T-helper 1 cell treated with Interleukin-12 subunit alpha and Interleukin-12 subunit beta and Interleukin-4 antibody, amounts not matched to agents 30 μg/mL and 1 μg/mL, for 36 hours (primary cell): ENCODE measurements around the gene DKK3.

ENCODE experiments used
- H3K27ac Mint-ChIP-seq: one replicate; pipeline ENCODE4 v1.8.0; 2021; ENCODE audit warnings: mild to moderate bottlenecking, mixed read lengths
- H3K27me3 Mint-ChIP-seq: one replicate; pipeline ENCODE4 v1.8.0; 2021; ENCODE audit warnings: low read depth, mixed read lengths
- H3K36me3 Mint-ChIP-seq: one replicate; pipeline ENCODE4 v1.8.0; 2021; ENCODE audit warnings: low read depth, mixed read lengths
- H3K4me1 Mint-ChIP-seq: one replicate; pipeline ENCODE4 v1.8.0; 2021; ENCODE audit warnings: low read depth, mixed read lengths
- H3K4me3 Mint-ChIP-seq: one replicate; pipeline ENCODE4 v1.8.0; 2021; ENCODE audit warnings: mild to moderate bottlenecking, moderate library complexity, mixed read lengths
- H3K9me3 Mint-ChIP-seq: one replicate; pipeline ENCODE4 v1.8.0; 2021; ENCODE audit warnings: mixed read lengths

Gene DKK3

GRCh38 chr11:11949482-11949881, 58.9 kb downstream of the DKK3 start:
- Mint-ChIP-seq H3K27me3 (no peaks in the 10 kb centered on the region), H3K4me3 (no peak overlapping the region), H3K9me3 (no peaks in the 10 kb centered on the region), H3K36me3 (peaks cover 33% of the 10 kb centered on the region), H3K27ac (no peak overlapping the region), H3K4me1 (no peaks in the 10 kb centered on the region)

- Mint-ChIP-seq H3K4me1 (no peaks in the 10 kb centered on the region), H3K27ac (no peak overlapping the region), H3K9me3 (no peaks in the 10 kb centered on the region), H3K36me3 (peaks cover 30% of the 10 kb centered on the region), H3K27me3 (no peaks in the 10 kb centered on the region), H3K4me3 (no peak overlapping the region)
Measured at GRCh38 chr11:11948242-11948947, 60.0 kb downstream of the DKK3 start.

GRCh38 chr11:11947825-11948224, 60.6 kb downstream of the DKK3 start:
- no peak overlapping the region for H3K27ac Mint-ChIP-seq
- H3K4me3 Mint-ChIP-seq = no peak overlapping the region
- H3K36me3 Mint-ChIP-seq = peaks cover 27% of the 10 kb centered on the region
- no peaks in the 10 kb centered on the region for H3K9me3 Mint-ChIP-seq
- no peaks in the 10 kb centered on the region for H3K27me3 Mint-ChIP-seq
- no peaks in the 10 kb centered on the region for H3K4me1 Mint-ChIP-seq

- no peak overlapping the region for H3K4me3 Mint-ChIP-seq
- H3K9me3 Mint-ChIP-seq = no peaks in the 10 kb centered on the region
- peaks cover 28% of the 10 kb centered on the region for H3K36me3 Mint-ChIP-seq
- H3K27ac Mint-ChIP-seq = no peak overlapping the region
- H3K4me1 Mint-ChIP-seq = no peaks in the 10 kb centered on the region
- no peaks in the 10 kb centered on the region for H3K27me3 Mint-ChIP-seq
Measured at GRCh38 chr11:11946878-11947277, 61.5 kb downstream of the DKK3 start.

GRCh38 chr11:11946180-11946579, 62.2 kb downstream of the DKK3 start:
- Mint-ChIP-seq H3K27ac (no peak overlapping the region), H3K4me3 (no peak overlapping the region), H3K27me3 (no peaks in the 10 kb centered on the region), H3K4me1 (no peaks in the 10 kb centered on the region), H3K36me3 (peaks cover 24% of the 10 kb centered on the region), H3K9me3 (no peaks in the 10 kb centered on the region)

GRCh38 chr11:11944444-11944843, 64.0 kb downstream of the DKK3 start:
- no peak overlapping the region for H3K27ac Mint-ChIP-seq

GRCh38 chr11:11942668-11943067, 65.8 kb downstream of the DKK3 start:
- Mint-ChIP-seq H3K27me3 (no peaks in the 10 kb centered on the region), H3K9me3 (no peaks in the 10 kb centered on the region), H3K4me1 (no peaks in the 10 kb centered on the region), H3K27ac (no peak overlapping the region), H3K4me3 (no peak overlapping the region), H3K36me3 (peaks cover 32% of the 10 kb centered on the region)

More at GRCh38 chr11:11944444-11944843, 64.0 kb downstream of the DKK3 start:
- Mint-ChIP-seq H3K27me3 (no peaks in the 10 kb centered on the region), H3K4me1 (no peaks in the 10 kb centered on the region), H3K4me3 (no peak overlapping the region), H3K9me3 (no peaks in the 10 kb centered on the region), H3K36me3 (peaks cover 19% of the 10 kb centered on the region)

- Mint-ChIP-seq H3K36me3 (peaks cover 43% of the 10 kb centered on the region), H3K27me3 (no peaks in the 10 kb centered on the region), H3K27ac (no peak overlapping the region), H3K9me3 (no peaks in the 10 kb centered on the region), H3K4me1 (no peaks in the 10 kb centered on the region), H3K4me3 (no peak overlapping the region)
Measured at GRCh38 chr11:11940551-11940950, 67.9 kb downstream of the DKK3 start.

GRCh38 chr11:11937957-11938356, 70.5 kb downstream of the DKK3 start:
- H3K4me1 Mint-ChIP-seq = no peaks in the 10 kb centered on the region
- H3K27ac Mint-ChIP-seq = no peak overlapping the region
- peaks cover 51% of the 10 kb centered on the region for H3K36me3 Mint-ChIP-seq
- H3K9me3 Mint-ChIP-seq = no peaks in the 10 kb centered on the region
- no peaks in the 10 kb centered on the region for H3K27me3 Mint-ChIP-seq
- no peak overlapping the region for H3K4me3 Mint-ChIP-seq

GRCh38 chr11:11937433-11937832, 71.0 kb downstream of the DKK3 start:
- no peak overlapping the region for H3K27ac Mint-ChIP-seq
- no peak overlapping the region for H3K4me3 Mint-ChIP-seq
- peaks cover 51% of the 10 kb centered on the region for H3K36me3 Mint-ChIP-seq
- no peaks in the 10 kb centered on the region for H3K27me3 Mint-ChIP-seq
- H3K9me3 Mint-ChIP-seq = no peaks in the 10 kb centered on the region
- no peaks in the 10 kb centered on the region for H3K4me1 Mint-ChIP-seq

- Mint-ChIP-seq H3K9me3 (no peaks in the 10 kb centered on the region), H3K36me3 (peaks cover 53% of the 10 kb centered on the region), H3K27ac (no peak overlapping the region), H3K4me1 (no peaks in the 10 kb centered on the region), H3K27me3 (no peaks in the 10 kb centered on the region), H3K4me3 (no peak overlapping the region)
Measured at GRCh38 chr11:11935536-11935935, 72.9 kb downstream of the DKK3 start.

GRCh38 chr11:11931461-11932055, 76.9 kb downstream of the DKK3 start:
- H3K4me1 Mint-ChIP-seq = peaks cover 3% of the 10 kb centered on the region
- peaks cover 32% of the 10 kb centered on the region for H3K36me3 Mint-ChIP-seq
- no peak overlapping the region for H3K4me3 Mint-ChIP-seq
- no peaks in the 10 kb centered on the region for H3K27me3 Mint-ChIP-seq
- no peak overlapping the region for H3K27ac Mint-ChIP-seq
- no peaks in the 10 kb centered on the region for H3K9me3 Mint-ChIP-seq

- Mint-ChIP-seq H3K27ac (no peak overlapping the region), H3K27me3 (no peaks in the 10 kb centered on the region), H3K9me3 (no peaks in the 10 kb centered on the region), H3K4me3 (no peak overlapping the region), H3K4me1 (peaks cover 10% of the 10 kb centered on the region), H3K36me3 (peaks cover 38% of the 10 kb centered on the region)
Measured at GRCh38 chr11:11929920-11930319, 78.5 kb downstream of the DKK3 start.

GRCh38 chr11:11923828-11924227, 84.6 kb downstream of the DKK3 start:
- H3K36me3 Mint-ChIP-seq = peaks cover 37% of the 10 kb centered on the region
- peaks cover 20% of the 10 kb centered on the region for H3K4me1 Mint-ChIP-seq
- no peaks in the 10 kb centered on the region for H3K9me3 Mint-ChIP-seq

GRCh38 chr11:11916981-11917399, 91.4 kb downstream of the DKK3 start:
- Mint-ChIP-seq H3K27ac (no peak overlapping the region), H3K27me3 (no peaks in the 10 kb centered on the region), H3K9me3 (no peaks in the 10 kb centered on the region), H3K4me1 (no peaks in the 10 kb centered on the region), H3K4me3 (no peak overlapping the region), H3K36me3 (peaks cover 11% of the 10 kb centered on the region)

More at GRCh38 chr11:11923828-11924227, 84.6 kb downstream of the DKK3 start:
- Mint-ChIP-seq H3K27me3 (no peaks in the 10 kb centered on the region), H3K27ac (no peak overlapping the region), H3K4me3 (no peak overlapping the region)
